ENCODE data around the gene TRH. TPM values are rescaled to one million over a fixed set of nuclear protein-coding genes. Genes with fewer than 3 reads are reported as not detected.
"Not testable (repeated sequence)": the region's sequence is repeated elsewhere in the genome, so short reads cannot be mapped to it uniquely, and the experiment has no call there.

TRH gene
- total RNA-seq, 1 donor from 2014 or later, result 0.49 TPM

- TF ChIP-seq CTCF (IDR thresholded peaks at IDR 0.05; ENCODE audit: unreplicated experiment), result no peak
- Mint-ChIP-seq H3K27me3 (ENCODE audit: unreplicated experiment) (peaks cover 12% of the 10 kb centered on the region), H3K4me1 (ENCODE audit: unreplicated experiment) (no peaks in the 10 kb centered on the region), H3K9me3 (ENCODE audit: unreplicated experiment) (no peaks in the 10 kb centered on the region), H3K27ac (ENCODE audit: unreplicated experiment) (no peak overlapping the region), H3K36me3 (ENCODE audit: low read depth, unreplicated experiment) (no peaks in the 10 kb centered on the region), H3K4me3 (ENCODE audit: unreplicated experiment) (no peak overlapping the region)
- DNase-seq (ENCODE audit: low spot score), result no peak
Measured at GRCh38 chr3:130010556-130010955, 36.0 kb downstream of the TRH start.

GRCh38 chr3:130012108-130012507 is 37.6 kb downstream of the TRH start:
- H3K36me3 Mint-ChIP-seq (ENCODE audit: low read depth, unreplicated experiment); H3K27me3 Mint-ChIP-seq (ENCODE audit: unreplicated experiment); H3K27ac Mint-ChIP-seq (ENCODE audit: unreplicated experiment); DNase-seq (ENCODE audit: low spot score); H3K4me1 Mint-ChIP-seq (ENCODE audit: unreplicated experiment); H3K9me3 Mint-ChIP-seq (ENCODE audit: unreplicated experiment); H3K4me3 Mint-ChIP-seq (ENCODE audit: unreplicated experiment): not testable (repeated sequence)

- not testable (repeated sequence) for DNase-seq (ENCODE audit: low spot score); H3K27ac Mint-ChIP-seq (ENCODE audit: unreplicated experiment); H3K9me3 Mint-ChIP-seq (ENCODE audit: unreplicated experiment)
Measured at GRCh38 chr3:130013246-130013645, 38.7 kb downstream of the TRH start.

GRCh38 chr3:130014526-130014925 is 40.0 kb downstream of the TRH start:
- no peak for DNase-seq (ENCODE audit: low spot score)
- Mint-ChIP-seq H3K27me3 (ENCODE audit: unreplicated experiment) (peaks cover 6% of the 10 kb centered on the region), H3K4me3 (ENCODE audit: unreplicated experiment) (no peak overlapping the region), H3K36me3 (ENCODE audit: low read depth, unreplicated experiment) (no peaks in the 10 kb centered on the region), H3K4me1 (ENCODE audit: unreplicated experiment) (no peaks in the 10 kb centered on the region), H3K27ac (ENCODE audit: unreplicated experiment) (no peak overlapping the region), H3K9me3 (ENCODE audit: unreplicated experiment) (no peaks in the 10 kb centered on the region)
- TF ChIP-seq CTCF (IDR thresholded peaks at IDR 0.05; ENCODE audit: unreplicated experiment), result no peak

More at GRCh38 chr3:130013246-130013645, 38.7 kb downstream of the TRH start:
- not testable (repeated sequence) for H3K27me3 Mint-ChIP-seq (ENCODE audit: unreplicated experiment); H3K4me3 Mint-ChIP-seq (ENCODE audit: unreplicated experiment); H3K4me1 Mint-ChIP-seq (ENCODE audit: unreplicated experiment); H3K36me3 Mint-ChIP-seq (ENCODE audit: low read depth, unreplicated experiment)

- H3K4me1 Mint-ChIP-seq (ENCODE audit: unreplicated experiment); H3K36me3 Mint-ChIP-seq (ENCODE audit: low read depth, unreplicated experiment); H3K27ac Mint-ChIP-seq (ENCODE audit: unreplicated experiment); H3K4me3 Mint-ChIP-seq (ENCODE audit: unreplicated experiment); H3K27me3 Mint-ChIP-seq (ENCODE audit: unreplicated experiment); DNase-seq (ENCODE audit: low spot score); H3K9me3 Mint-ChIP-seq (ENCODE audit: unreplicated experiment): not testable (repeated sequence)
Measured at GRCh38 chr3:130017661-130018060, 43.1 kb downstream of the TRH start.

GRCh38 chr3:130026146-130026829 is 51.8 kb downstream of the TRH start:
- H3K4me1 Mint-ChIP-seq (ENCODE audit: unreplicated experiment); H3K9me3 Mint-ChIP-seq (ENCODE audit: unreplicated experiment); H3K36me3 Mint-ChIP-seq (ENCODE audit: low read depth, unreplicated experiment); H3K4me3 Mint-ChIP-seq (ENCODE audit: unreplicated experiment); DNase-seq (ENCODE audit: low spot score); H3K27me3 Mint-ChIP-seq (ENCODE audit: unreplicated experiment); H3K27ac Mint-ChIP-seq (ENCODE audit: unreplicated experiment): not testable (repeated sequence)

- H3K27me3 Mint-ChIP-seq (ENCODE audit: unreplicated experiment); H3K36me3 Mint-ChIP-seq (ENCODE audit: low read depth, unreplicated experiment); H3K27ac Mint-ChIP-seq (ENCODE audit: unreplicated experiment); H3K4me1 Mint-ChIP-seq (ENCODE audit: unreplicated experiment); H3K9me3 Mint-ChIP-seq (ENCODE audit: unreplicated experiment); H3K4me3 Mint-ChIP-seq (ENCODE audit: unreplicated experiment); DNase-seq (ENCODE audit: low spot score): not testable (repeated sequence)
Measured at GRCh38 chr3:130027437-130027836, 52.9 kb downstream of the TRH start.

Other genes starting within 250 kb of the TRH start
- 50.9 TPM for gene TMCC1, start 81.0 kb upstream of the TRH start, total RNA-seq (ENCODE audit: unreplicated experiment)
- gene ALG1L2, start 107.1 kb downstream of the TRH start, total RNA-seq (ENCODE audit: unreplicated experiment), result 4.4 TPM

Measured in endothelial cell (in vitro differentiated cells).